GM20000 (cell line): ENCODE data around the gene RGL1.
A peak's percentile ranks its signal among the peaks of the same experiment; 100 is the strongest.

Experiments
- DNase-seq: peaks from one replicate; pipeline ENCODE4 v3.0.0; 2012; ENCODE audit warnings: low spot score
- CTCF ChIP-seq: IDR thresholded peaks from 2 replicates; pipeline ENCODE4 v1.5.1; 2012; ENCODE audit warnings: mild to moderate bottlenecking, control low read depth; ENCODE audit errors: extremely low read depth, missing control alignments

Gene RGL1

GRCh38 chr1:183953031-183953430 is 148.1 kb downstream of the RGL1 start:
- no peak for TF ChIP-seq CTCF
- DNase-seq, result no peak

- no peak for TF ChIP-seq CTCF
- no peak for DNase-seq
Observed at GRCh38 chr1:183954496-183954895, 149.6 kb downstream of the RGL1 start.

- TF ChIP-seq CTCF, result peak; percentile 11
- DNase-seq, result peak; percentile 84
Observed at GRCh38 chr1:183956559-183957188, 151.8 kb downstream of the RGL1 start.

GRCh38 chr1:183957216-183957830 is 152.4 kb downstream of the RGL1 start:
- TF ChIP-seq CTCF, result no peak

GRCh38 chr1:183958958-183959357 is 154.0 kb downstream of the RGL1 start:
- no peak for DNase-seq
- TF ChIP-seq CTCF, result no peak

More at GRCh38 chr1:183957216-183957830, 152.4 kb downstream of the RGL1 start:
- DNase-seq, result no peak

- no peak for TF ChIP-seq CTCF
- no peak for DNase-seq
Observed at GRCh38 chr1:183961132-183961531, 156.2 kb downstream of the RGL1 start.

- DNase-seq, result no peak
- no peak for TF ChIP-seq CTCF
Observed at GRCh38 chr1:183962903-183963302, 158.0 kb downstream of the RGL1 start.
